Psoas muscle (tissue), 8 donors: ENCODE data around the gene LIPT2. TPM values are rescaled to one million over a fixed set of nuclear protein-coding genes. Genes with fewer than 3 reads are reported as not detected.

Source experiments
- ATAC-seq, 4 donors: fragments of 200-7000 bp; cut with Tn5 transposase; one replicate each; pipeline ENCODE4 v1.9.1; 2020; ENCODE audit warnings: moderate library complexity in 3 of 4, mild to moderate bottlenecking in 2 of 4
- DNase-seq, 2 donors: peaks; one replicate each; pipeline ENCODE4 v3.0.0-alpha.2; 2020
- H3K27ac ChIP-seq: fragments of 200-600 bp; one replicate; pipeline ENCODE4 v1.8.0; 2022
- H3K27me3 ChIP-seq, 3 donors: fragments of 200-600 bp in 1 of 3; one replicate each; pipeline versions ENCODE4 v1.6.1 to v1.8.0; 2013 to 2022; ENCODE audit warnings: low read length in 2 of 3, mild to moderate bottlenecking in 2 of 3, moderate library complexity in 1 of 3; ENCODE audit not compliant: insufficient read depth in 3 of 3
- H3K36me3 ChIP-seq, 2 donors: fragments of 200-600 bp in 1 of 2; one replicate each; pipeline versions ENCODE4 v1.6.1 to v1.8.0; 2013 to 2022; ENCODE audit warnings: low read depth in 1 of 2, mild to moderate bottlenecking in 1 of 2, moderate library complexity in 1 of 2; ENCODE audit not compliant: insufficient read depth in 1 of 2
- H3K4me1 ChIP-seq: fragments of 200-600 bp; one replicate; pipeline ENCODE4 v1.8.0; 2022
- H3K4me3 ChIP-seq: fragments of 200-600 bp; one replicate; pipeline ENCODE4 v1.8.0; 2022; ENCODE audit warnings: mild to moderate bottlenecking
- H3K9me3 ChIP-seq: fragments of 200-600 bp; one replicate; pipeline ENCODE4 v1.8.0; 2022
- WGBS, 3 donors: extraction: QIAGEN DNeasy Blood & Tissue Kit; methylation state at CpG; one replicate each; pipeline versions ENCODE4 v1.1.6 to v1.1.7; 2013; 5-methylcytosine and 5-hydroxymethylcytosine counted together
- intact Hi-C, 2 donors: fragments of 100-400 bp; cut with DNase I; formaldehyde crosslinking; loops; one replicate each; pipeline versions ENCODE4 v1.11.0 to v1.14.2; 2022
- polyA plus RNA-seq, 3 donors: library from polyadenylated mRNA; stranded (reverse); fragments of 200-250 nt; gene quantifications; one replicate each; pipeline ENCODE4 v1.2.3, GENCODE V29; 2013
- total RNA-seq, 4 donors: library from RNA; stranded (reverse); fragmentation: NEBNext Ultra II Directional in 2 of 4; extraction: Animal tissue kit (Norgen Biotek cat#: 25700) in 2 of 4; gene quantifications; one replicate each; pipeline versions ENCODE4 v1.2.1 to v1.2.4, GENCODE V29; 2021 to 2023
- TF ChIP-seq, protein P1 (sequence below): fragments of 200-600 bp; IDR thresholded peaks from one replicate; pipeline ENCODE4 v1.8.0; 2022; ENCODE audit warnings: antibody characterized with exemption
- donor health status: healthy with polysubstance abuse.
- donor health status: DM: no; HTN: no; CAD: no; lungs with moderate emphysema.
- donor health status: Bipolar disorder and iron deficiency.
- donor health status: healthy.
- donor health status: DM: yes; HTN: yes; CAD: no.
- donor health status: DM: no; HTN: no; CAD: no.
- donor health status: DM: no; HTN: no; CAD: no.
- donor health status: DM: yes; HTN: yes; CAD: no.

LIPT2 gene
- total and polyA plus RNA-seq, 7 donors, result 0.94 to 5.4 (median 4.3) TPM

DNA sequence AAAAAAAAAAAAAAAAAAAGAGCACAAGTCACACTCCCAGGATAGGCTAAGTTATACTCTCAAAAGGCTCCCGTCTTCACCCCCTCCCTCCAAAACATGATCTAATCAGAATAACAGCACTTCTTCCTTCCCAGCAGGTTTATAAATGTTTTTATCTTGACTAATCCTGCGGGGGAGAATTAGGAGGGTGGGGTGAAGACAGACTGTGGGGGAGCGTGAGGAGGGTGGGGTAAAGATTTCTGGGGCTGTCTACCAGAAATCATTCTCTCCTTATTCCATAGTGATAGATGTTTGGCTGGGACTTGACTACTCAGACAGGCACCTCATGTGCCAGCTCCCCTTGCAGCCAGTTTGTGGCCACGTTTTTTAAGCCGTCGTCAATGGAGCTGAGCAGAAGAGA is 43.2 kb downstream of the LIPT2 start:
- Histone ChIP-seq H3K27me3 (no peaks in the 10 kb centered on the region), H3K4me3 (no peak overlapping the region), H3K9me3 (no peaks in the 10 kb centered on the region), H3K36me3 (no peaks in the 10 kb centered on the region), H3K4me1 (peaks cover 4% of the 10 kb centered on the region), H3K27ac (no peak overlapping the region)
- ATAC-seq, result no peak
- no peak for DNase-seq
- 75 to 77% (median 77%) methylated on average over 6 of the region's 6 CpGs for WGBS, 3 donors
- TF ChIP-seq, protein P1, sequence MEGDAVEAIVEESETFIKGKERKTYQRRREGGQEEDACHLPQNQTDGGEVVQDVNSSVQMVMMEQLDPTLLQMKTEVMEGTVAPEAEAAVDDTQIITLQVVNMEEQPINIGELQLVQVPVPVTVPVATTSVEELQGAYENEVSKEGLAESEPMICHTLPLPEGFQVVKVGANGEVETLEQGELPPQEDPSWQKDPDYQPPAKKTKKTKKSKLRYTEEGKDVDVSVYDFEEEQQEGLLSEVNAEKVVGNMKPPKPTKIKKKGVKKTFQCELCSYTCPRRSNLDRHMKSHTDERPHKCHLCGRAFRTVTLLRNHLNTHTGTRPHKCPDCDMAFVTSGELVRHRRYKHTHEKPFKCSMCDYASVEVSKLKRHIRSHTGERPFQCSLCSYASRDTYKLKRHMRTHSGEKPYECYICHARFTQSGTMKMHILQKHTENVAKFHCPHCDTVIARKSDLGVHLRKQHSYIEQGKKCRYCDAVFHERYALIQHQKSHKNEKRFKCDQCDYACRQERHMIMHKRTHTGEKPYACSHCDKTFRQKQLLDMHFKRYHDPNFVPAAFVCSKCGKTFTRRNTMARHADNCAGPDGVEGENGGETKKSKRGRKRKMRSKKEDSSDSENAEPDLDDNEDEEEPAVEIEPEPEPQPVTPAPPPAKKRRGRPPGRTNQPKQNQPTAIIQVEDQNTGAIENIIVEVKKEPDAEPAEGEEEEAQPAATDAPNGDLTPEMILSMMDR, result no peak
- intact Hi-C loops, result loop anchor here (2.0 to 10.0 kb wide), 2 partner anchors 196 to 284 kb away; partner anchors contain the start of gene CHRDL2 (in 1 of the 2)

DNA sequence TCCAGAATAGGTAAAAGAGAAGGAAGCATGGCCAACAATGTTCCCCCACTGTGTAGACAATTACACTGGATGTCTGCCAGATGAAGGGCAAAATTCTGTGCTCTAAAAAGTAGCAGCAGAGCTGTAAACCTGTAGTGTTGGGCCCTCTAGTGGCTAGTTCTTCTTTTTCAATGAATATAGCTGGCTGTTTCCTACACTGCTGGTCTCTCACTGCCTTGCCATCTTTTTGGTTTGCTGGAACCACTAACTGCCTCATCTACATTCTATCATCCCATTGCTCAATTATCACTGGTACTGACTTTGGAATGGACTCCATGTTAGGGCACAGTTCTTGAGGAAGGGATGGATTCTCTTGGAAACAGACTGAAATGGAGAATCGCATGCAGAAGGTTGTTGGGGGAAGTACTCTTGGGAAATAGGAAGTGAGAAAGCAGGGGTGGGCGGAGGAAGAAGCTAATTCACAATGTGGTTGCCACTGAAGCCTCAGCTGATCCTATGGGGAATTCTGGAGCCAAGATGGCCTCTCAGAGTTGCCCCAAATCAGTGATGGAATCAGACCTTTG is 44.1 kb downstream of the LIPT2 start:
- TF ChIP-seq, protein P1, result peak; percentile 72
- DNase-seq, result no peak
- no peaks in the 10 kb centered on the region for H3K36me3 ChIP-seq
- intact Hi-C loops, result loop anchor here in 1 of 2 donors (2.0 to 5.0 kb wide), 3 partner anchors 61 to 195 kb away; no protein-coding TSS in a partner anchor
- no peak overlapping the region for H3K27ac ChIP-seq
- ATAC-seq, result peak; percentile 69 to 79 (median 71)
- no peak overlapping the region for H3K4me3 ChIP-seq
- no peaks in the 10 kb centered on the region for H3K27me3 ChIP-seq
- 57 to 65% (median 65%) methylated on average over 2 of the region's 2 CpGs for WGBS, 3 donors
- H3K9me3 ChIP-seq, result no peaks in the 10 kb centered on the region
- peaks cover 4% of the 10 kb centered on the region for H3K4me1 ChIP-seq

DNA sequence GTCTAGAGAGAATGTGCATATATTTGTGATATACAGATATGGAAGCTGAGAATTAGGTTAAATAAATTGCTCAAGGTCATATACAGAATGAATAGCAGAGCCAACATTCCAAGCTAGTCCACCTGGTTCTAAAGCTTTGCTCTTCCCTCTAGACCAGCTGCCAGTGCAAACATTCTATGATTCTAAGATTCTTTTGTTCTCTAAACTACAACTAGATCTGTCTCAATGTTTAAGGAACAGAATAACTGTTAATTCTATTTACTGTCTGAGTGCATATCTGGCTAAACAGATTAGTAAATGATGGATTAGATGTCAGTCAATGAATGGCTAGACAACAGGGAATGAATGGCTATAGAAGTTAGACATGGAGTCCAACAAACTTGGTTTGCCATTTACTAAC is 45.8 kb downstream of the LIPT2 start:
- no peaks in the 10 kb centered on the region for H3K36me3 ChIP-seq
- peaks cover 19% of the 10 kb centered on the region for H3K4me1 ChIP-seq
- TF ChIP-seq, protein P1, result no peak
- H3K27me3 ChIP-seq, result no peaks in the 10 kb centered on the region
- no peak for DNase-seq
- H3K27ac ChIP-seq, result no peak overlapping the region
- no peak overlapping the region for H3K4me3 ChIP-seq
- ATAC-seq, result no peak
- H3K9me3 ChIP-seq, result no peaks in the 10 kb centered on the region
- intact Hi-C loops, result loop anchor here (2.0 to 5.0 kb wide), 4 partner anchors 57 to 193 kb away; no protein-coding TSS in a partner anchor

DNA sequence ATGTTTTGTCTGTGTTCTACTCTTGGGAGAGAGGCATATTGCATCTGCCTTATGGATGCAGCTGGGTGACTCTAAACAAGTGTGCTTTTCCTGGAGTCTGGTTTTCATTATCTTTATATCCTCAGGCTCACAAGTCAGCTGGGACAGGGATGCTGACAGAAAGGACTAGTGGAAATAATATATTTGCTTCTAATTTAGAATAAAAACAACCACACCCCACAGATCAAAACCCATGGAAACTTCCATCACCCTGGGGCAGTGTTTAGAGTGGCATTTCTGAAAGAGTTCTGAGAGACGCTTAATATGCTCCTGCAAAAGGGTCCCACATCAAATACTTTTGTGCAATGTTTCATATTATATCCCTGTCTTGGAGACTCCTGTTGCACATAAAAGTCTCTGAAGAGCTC is 47.0 kb downstream of the LIPT2 start:
- Histone ChIP-seq H3K4me1 (peaks cover 22% of the 10 kb centered on the region), H3K27ac (no peak overlapping the region), H3K36me3 (no peaks in the 10 kb centered on the region), H3K4me3 (no peak overlapping the region), H3K27me3 (no peaks in the 10 kb centered on the region), H3K9me3 (no peaks in the 10 kb centered on the region)
- WGBS, 3 donors, result 88 to 92% (median 91%) methylated on average over 1 of the region's 1 CpG
- intact Hi-C loops, result loop anchor here (2.0 to 5.0 kb wide), 2 partner anchors 56 to 124 kb away; no protein-coding TSS in a partner anchor
- no peak for ATAC-seq
- TF ChIP-seq, protein P1, result no peak
- no peak for DNase-seq
